Measurements from ENCODE around the gene SNX6.
"Not testable (repeated sequence)": the region's sequence is repeated elsewhere in the genome, so short reads cannot be mapped to it uniquely, and the experiment has no call there.

The SNX6 gene

GRCh38 chr14:34521071-34521470 lies 108.9 kb downstream of the SNX6 start:
- not testable (repeated sequence) for DNase-seq (ENCODE audit: low read depth)

DNA sequence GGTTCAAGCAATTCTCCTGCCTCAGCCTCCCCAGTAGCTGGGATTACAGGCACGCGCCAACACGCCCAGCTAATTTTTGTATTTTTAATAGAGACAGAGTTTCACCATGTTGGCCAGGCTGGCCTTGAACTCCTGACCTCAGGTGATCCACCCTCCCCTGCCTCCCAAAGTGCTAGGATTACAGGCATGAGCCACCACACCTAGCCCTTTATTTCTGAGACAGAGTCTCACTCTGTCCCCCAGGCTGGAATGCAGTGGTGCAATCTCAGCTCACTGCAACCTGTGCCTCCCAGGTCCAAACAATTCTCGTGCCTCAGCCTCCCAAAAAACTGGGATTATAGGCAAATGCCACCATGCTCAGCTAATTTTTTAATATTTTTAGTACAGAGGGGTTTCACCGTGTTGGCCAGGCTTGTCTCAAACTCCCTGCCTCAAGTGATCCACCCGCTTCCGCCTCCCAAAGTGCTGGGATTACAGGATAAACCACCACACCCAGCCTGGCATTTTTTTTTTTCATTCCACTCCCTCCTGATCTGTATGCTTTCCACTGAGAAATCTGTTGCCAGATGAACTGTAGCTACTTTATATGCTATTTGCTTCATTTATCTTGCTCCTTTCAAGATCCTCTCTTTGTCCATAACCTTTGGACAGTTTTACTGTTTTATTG lies 109.5 kb downstream of the SNX6 start:
- DNase-seq (ENCODE audit: low read depth), result not testable (repeated sequence)
